Spleen (tissue), 7 donors: ENCODE results near the gene VSTM2L.

Experiments
- CTCF ChIP-seq, 11 experiments: fragments of 200-600 bp in 7 of 11; fragments of 450-650 bp in 4 of 11; sonication (generic) in 4 of 11; IDR thresholded peaks in 8 of 11; conservative IDR thresholded peaks in 3 of 11; 1 replicate in 7 of 11; 2 replicates in 4 of 11; pipeline versions ENCODE4 v1.4.0 to v1.8.0; 2016 to 2021; ENCODE audit warnings: antibody characterized with exemption in 11 of 11, inconsistent platforms in 4 of 11, mild to moderate bottlenecking in 1 of 11
- POLR2AphosphoS5 ChIP-seq, 3 donors: sonication (generic); formaldehyde crosslinking; IDR thresholded peaks; one replicate each; pipeline ENCODE4 v1.5.1; 2017; ENCODE audit warnings: antibody characterized with exemption in 3 of 3
- donor health status: DM: no; HTN: no; CAD: no; lungs with moderate emphysema.
- donor health status: DM: no; HTN: no; CAD: no.
- donor health status: DM: no; HTN: no; CAD: no.

- TF ChIP-seq CTCF (IDR thresholded peaks at IDR 0.05 in 8 of 11, conservative IDR thresholded peaks at IDR 0.05 in 3 of 11), result no peak
- no peak for TF ChIP-seq POLR2AphosphoS5 (IDR thresholded peaks at IDR 0.05)
These were observed 31.9 kb downstream of the VSTM2L start for GRCh38 chr20:37934634-37935375.
